Measurements from ENCODE around the gene DPF3. TPM values are rescaled to one million over a fixed set of nuclear protein-coding genes. Genes with fewer than 3 reads are reported as not detected.

The DPF3 gene
- total and polyA plus RNA-seq, 2 experiments from 2014 or later = 6.8 to 7.9 TPM

- no peak overlapping the region for H3K27ac ChIP-seq
Observed at GRCh38 chr14:72647782-72648181, 246.1 kb downstream of the DPF3 start.

GRCh38 chr14:72646861-72647528 lies 246.9 kb downstream of the DPF3 start:
- H3K9ac ChIP-seq = no peak overlapping the region
- no peaks in the 10 kb centered on the region for H3K9me2 ChIP-seq (ENCODE audit: insufficient read depth)
- H4K20me1 ChIP-seq (ENCODE audit: insufficient read depth) = no peaks in the 10 kb centered on the region
- no peaks in the 10 kb centered on the region for H3K9me3 ChIP-seq (ENCODE audit: low read depth)
- H3K27me3 ChIP-seq (replicated peaks; ENCODE audit: insufficient read depth) = no peaks in the 10 kb centered on the region
- in situ Hi-C loops (cut with MboI) = no loop called here
- H3K79me2 ChIP-seq (ENCODE audit: insufficient read depth) = no peaks in the 10 kb centered on the region
- H3K4me1 ChIP-seq (ENCODE audit: insufficient read depth) = peaks cover 49% of the 10 kb centered on the region
- H3K4me2 ChIP-seq (ENCODE audit: unreplicated experiment) = peak overlapping the region; percentile 42
- no peak overlapping the region for H3K4me3 ChIP-seq
- no peaks in the 10 kb centered on the region for H3K36me3 ChIP-seq (ENCODE audit: low read depth)
- peaks cover 36% of the 10 kb centered on the region for H3F3A ChIP-seq (ENCODE audit: insufficient read depth)
- WGBS, 2 experiments (ENCODE audit: low coverage in 1 of 2, low lambda C conversion rate in 2 of 2, missing lambda C conversion rate in 2 of 2) = 36 to 37% methylated on average over 7 of the region's 7 CpGs
- DNase-seq = peak; percentile 81
- no peak overlapping the region for H2AFZ ChIP-seq
- H3K27ac ChIP-seq = peak overlapping the region; percentile 26; the same call in 1 of the 2 replicates
- no peak for TF ChIP-seq EZH2 (IDR thresholded peaks at IDR 0.05; ENCODE audit: insufficient read depth, poor library complexity, severe bottlenecking)

More at GRCh38 chr14:72647782-72648181, 246.1 kb downstream of the DPF3 start:
- peaks cover 53% of the 10 kb centered on the region for H3K4me1 ChIP-seq (ENCODE audit: insufficient read depth)
- no peaks in the 10 kb centered on the region for H3K9me2 ChIP-seq (ENCODE audit: insufficient read depth)
- H3K9me3 ChIP-seq (ENCODE audit: low read depth) = no peaks in the 10 kb centered on the region
- no peaks in the 10 kb centered on the region for H3K79me2 ChIP-seq (ENCODE audit: insufficient read depth)
- 84% methylated on average over 9 of the region's 9 CpGs for WGBS, 2 experiments (ENCODE audit: low coverage in 1 of 2, low lambda C conversion rate in 2 of 2, missing lambda C conversion rate in 2 of 2)
- peaks cover 36% of the 10 kb centered on the region for H3F3A ChIP-seq (ENCODE audit: insufficient read depth)
- no peak overlapping the region for H3K4me3 ChIP-seq
- no peaks in the 10 kb centered on the region for H4K20me1 ChIP-seq (ENCODE audit: insufficient read depth)
- H3K36me3 ChIP-seq (ENCODE audit: low read depth) = no peaks in the 10 kb centered on the region
- H2AFZ ChIP-seq = no peak overlapping the region
- H3K27me3 ChIP-seq (replicated peaks; ENCODE audit: insufficient read depth) = no peaks in the 10 kb centered on the region
- DNase-seq = no peak
- in situ Hi-C loops (cut with MboI) = no loop called here
- TF ChIP-seq EZH2phosphoT487 (IDR thresholded peaks at IDR 0.05; ENCODE audit: insufficient read depth, low read depth) = no peak
- TF ChIP-seq EZH2 (IDR thresholded peaks at IDR 0.05; ENCODE audit: insufficient read depth, poor library complexity, severe bottlenecking) = no peak
- no peak overlapping the region for H3K4me2 ChIP-seq (ENCODE audit: unreplicated experiment)
- no peak overlapping the region for H3K9ac ChIP-seq

GRCh38 chr14:72645706-72646105 lies 248.2 kb downstream of the DPF3 start:
- H3K27ac ChIP-seq = no peak overlapping the region
- no peaks in the 10 kb centered on the region for H3K9me2 ChIP-seq (ENCODE audit: insufficient read depth)
- no peak overlapping the region for H3K4me3 ChIP-seq
- no peaks in the 10 kb centered on the region for H3K79me2 ChIP-seq (ENCODE audit: insufficient read depth)
- no peak overlapping the region for H2AFZ ChIP-seq
- no peak overlapping the region for H3K4me2 ChIP-seq (ENCODE audit: unreplicated experiment)
- H3K9ac ChIP-seq = no peak overlapping the region
- H3K9me3 ChIP-seq (ENCODE audit: low read depth) = no peaks in the 10 kb centered on the region
- no peaks in the 10 kb centered on the region for H3K36me3 ChIP-seq (ENCODE audit: low read depth)
- H3F3A ChIP-seq (ENCODE audit: insufficient read depth) = peaks cover 36% of the 10 kb centered on the region
- no peaks in the 10 kb centered on the region for H3K27me3 ChIP-seq (replicated peaks; ENCODE audit: insufficient read depth)
- no peak for TF ChIP-seq EZH2 (IDR thresholded peaks at IDR 0.05; ENCODE audit: insufficient read depth, poor library complexity, severe bottlenecking)
- TF ChIP-seq EZH2phosphoT487 (IDR thresholded peaks at IDR 0.05; ENCODE audit: insufficient read depth, low read depth) = no peak
- WGBS, 2 experiments (ENCODE audit: low coverage in 1 of 2, low lambda C conversion rate in 2 of 2, missing lambda C conversion rate in 2 of 2) = 53 to 63% methylated on average over 5 of the region's 5 CpGs
- no peaks in the 10 kb centered on the region for H4K20me1 ChIP-seq (ENCODE audit: insufficient read depth)
- DNase-seq = no peak
- peaks cover 36% of the 10 kb centered on the region for H3K4me1 ChIP-seq (ENCODE audit: insufficient read depth)
- in situ Hi-C loops (cut with MboI) = no loop called here

GRCh38 chr14:72644758-72645489 lies 249.0 kb downstream of the DPF3 start:
- no peaks in the 10 kb centered on the region for H3K9me2 ChIP-seq (ENCODE audit: insufficient read depth)
- DNase-seq = peak; percentile 13
- H3F3A ChIP-seq (ENCODE audit: insufficient read depth) = peaks cover 36% of the 10 kb centered on the region
- no peak for TF ChIP-seq EZH2phosphoT487 (IDR thresholded peaks at IDR 0.05; ENCODE audit: insufficient read depth, low read depth)
- TF ChIP-seq EZH2 (IDR thresholded peaks at IDR 0.05; ENCODE audit: insufficient read depth, poor library complexity, severe bottlenecking) = no peak
- in situ Hi-C loops (cut with MboI) = no loop called here
- no peak overlapping the region for H3K27ac ChIP-seq
- H3K9me3 ChIP-seq (ENCODE audit: low read depth) = no peaks in the 10 kb centered on the region
- no peaks in the 10 kb centered on the region for H3K79me2 ChIP-seq (ENCODE audit: insufficient read depth)
- H4K20me1 ChIP-seq (ENCODE audit: insufficient read depth) = no peaks in the 10 kb centered on the region
- 78 to 86% methylated on average over 4 of the region's 4 CpGs for WGBS, 2 experiments (ENCODE audit: low coverage in 1 of 2, low lambda C conversion rate in 2 of 2, missing lambda C conversion rate in 2 of 2)
- no peak overlapping the region for H3K9ac ChIP-seq
- H3K4me3 ChIP-seq = no peak overlapping the region
- no peaks in the 10 kb centered on the region for H3K27me3 ChIP-seq (replicated peaks; ENCODE audit: insufficient read depth)
- H3K36me3 ChIP-seq (ENCODE audit: low read depth) = no peaks in the 10 kb centered on the region
- no peak overlapping the region for H3K4me2 ChIP-seq (ENCODE audit: unreplicated experiment)
- no peak overlapping the region for H2AFZ ChIP-seq
- peaks cover 33% of the 10 kb centered on the region for H3K4me1 ChIP-seq (ENCODE audit: insufficient read depth)

All from GM23248 (cell line).